HEK293 (cell line): ENCODE results near the gene HID1.

Source experiments
- ATF2 ChIP-seq: fragments of 450-650 bp; formaldehyde crosslinking; IDR thresholded peaks from 2 replicates; pipeline ENCODE4 v1.5.1; 2016; ENCODE audit warnings: missing biosample characterization, missing genetic modification characterization, low read depth
- KLF10 ChIP-seq: fragments of 450-650 bp; IDR thresholded peaks from 2 replicates; pipeline ENCODE4 v1.5.1; 2018; ENCODE audit warnings: missing biosample characterization, mild to moderate bottlenecking, missing genetic modification characterization
- PRDM2 ChIP-seq: fragments of 450-650 bp; formaldehyde crosslinking; IDR thresholded peaks from 2 replicates; pipeline ENCODE4 v1.5.1; 2016; ENCODE audit warnings: missing biosample characterization, missing genetic modification characterization, borderline replicate concordance
- SP3 ChIP-seq: fragments of 450-650 bp; formaldehyde crosslinking; IDR thresholded peaks from 2 replicates; pipeline ENCODE4 v1.5.1; 2016; ENCODE audit warnings: missing biosample characterization, missing genetic modification characterization
- ZBTB20 ChIP-seq: fragments of 450-650 bp; formaldehyde crosslinking; IDR thresholded peaks from 2 replicates; pipeline ENCODE4 v1.5.1; 2016; ENCODE audit warnings: missing biosample characterization, missing genetic modification characterization
- ZFP41 ChIP-seq: fragments of 450-650 bp; formaldehyde crosslinking; IDR thresholded peaks from 2 replicates; pipeline ENCODE4 v1.5.1; 2016; ENCODE audit warnings: missing biosample characterization, missing genetic modification characterization, borderline replicate concordance
- ZNF114 ChIP-seq: fragments of 450-650 bp; formaldehyde crosslinking; IDR thresholded peaks from 2 replicates; pipeline ENCODE4 v1.5.0; 2017; ENCODE audit warnings: missing biosample characterization, missing genetic modification characterization
- ZNF132 ChIP-seq: fragments of 450-650 bp; formaldehyde crosslinking; IDR thresholded peaks from 2 replicates; pipeline ENCODE4 v1.5.1; 2017; ENCODE audit warnings: missing biosample characterization, missing genetic modification characterization, borderline replicate concordance
- ZNF221 ChIP-seq: fragments of 450-650 bp; formaldehyde crosslinking; IDR thresholded peaks from 2 replicates; pipeline ENCODE4 v1.5.1; 2017; ENCODE audit warnings: missing biosample characterization, missing genetic modification characterization, borderline replicate concordance
- ZNF362 ChIP-seq: fragments of 450-650 bp; formaldehyde crosslinking; IDR thresholded peaks from 2 replicates; pipeline ENCODE4 v1.5.1; 2016; ENCODE audit warnings: missing biosample characterization, missing genetic modification characterization
- ZNF510 ChIP-seq: fragments of 450-650 bp; formaldehyde crosslinking; IDR thresholded peaks from 2 replicates; pipeline ENCODE4 v1.5.1; 2018; ENCODE audit warnings: mild to moderate bottlenecking, missing genetic modification characterization, missing biosample characterization; ENCODE audit not compliant: insufficient replicate concordance
- ZNF660 ChIP-seq: fragments of 450-650 bp; IDR thresholded peaks from 2 replicates; pipeline ENCODE4 v1.5.1; 2018; ENCODE audit warnings: missing biosample characterization, mild to moderate bottlenecking, missing genetic modification characterization
- ZNF664 ChIP-seq: fragments of 450-650 bp; formaldehyde crosslinking; IDR thresholded peaks from 2 replicates; pipeline ENCODE4 v1.5.1; 2016; ENCODE audit warnings: missing biosample characterization, missing genetic modification characterization
- ZNF76 ChIP-seq: fragments of 450-650 bp; formaldehyde crosslinking; IDR thresholded peaks from 2 replicates; pipeline ENCODE4; 2016; ENCODE audit warnings: low read depth, missing biosample characterization, missing genetic modification characterization, borderline replicate concordance
- TF ChIP-seq, protein P1 (sequence below): fragments of 450-650 bp; formaldehyde crosslinking; IDR thresholded peaks from 2 replicates; pipeline ENCODE4 v1.5.1; 2016; ENCODE audit warnings: missing biosample characterization, missing genetic modification characterization

The HID1 gene

DNA sequence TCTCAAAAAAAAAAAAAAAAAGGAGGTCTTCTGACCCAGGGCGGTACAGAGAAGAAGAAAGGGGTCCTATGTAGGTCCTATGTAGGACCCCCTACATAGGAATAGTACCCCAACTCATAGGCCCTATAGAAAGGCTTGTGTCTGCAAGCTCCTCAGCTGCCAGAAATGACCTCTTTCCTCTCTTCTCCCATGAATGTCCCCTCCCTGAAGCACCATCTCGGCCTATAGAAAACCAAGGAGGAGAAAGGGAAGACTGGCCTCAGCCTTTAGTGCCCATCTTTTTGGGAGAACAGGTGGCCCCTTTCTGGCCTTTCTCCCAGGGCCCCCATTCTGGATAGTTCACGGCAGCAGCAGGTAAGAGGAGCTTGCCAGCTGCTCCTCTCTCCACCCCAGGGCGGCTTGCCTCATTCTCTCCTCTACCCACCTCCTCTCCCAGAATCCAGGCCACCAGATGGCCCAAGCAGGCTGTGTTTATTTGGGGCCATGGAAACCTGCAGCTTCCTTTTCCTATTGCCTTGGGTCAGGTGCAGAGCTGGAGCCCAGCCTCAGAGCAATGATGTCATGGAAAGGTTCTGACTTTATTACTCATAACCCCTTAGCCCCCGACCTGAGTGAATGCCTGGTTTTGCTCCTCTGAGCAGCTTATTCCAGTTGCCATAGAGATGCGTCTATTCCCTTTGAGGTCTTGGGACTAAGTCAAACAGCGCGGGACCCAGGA, 38.3 kb upstream of the HID1 start (continued):
- TF ChIP-seq PRDM2 (tag by site-specific recombination): no peak
- no peak for TF ChIP-seq ZNF664 (tag by site-specific recombination)
- TF ChIP-seq ZNF114 (tag by site-specific recombination): no peak
- TF ChIP-seq ZNF76 (tag by site-specific recombination): peak; percentile 45; the same call in 1 of the 2 replicates
- no peak for TF ChIP-seq ZFP41 (tag by site-specific recombination)
- TF ChIP-seq KLF10: no peak
- TF ChIP-seq ATF2 (tag by site-specific recombination): peak; percentile 96
- no peak for TF ChIP-seq ZNF660 (tag by site-specific recombination)
- TF ChIP-seq ZNF132 (tag by site-specific recombination): no peak
- TF ChIP-seq ZNF362 (tag by site-specific recombination): no peak
- no peak for TF ChIP-seq ZNF221 (tag by site-specific recombination)
- TF ChIP-seq ZBTB20: peak; percentile 50
- TF ChIP-seq, protein P1, sequence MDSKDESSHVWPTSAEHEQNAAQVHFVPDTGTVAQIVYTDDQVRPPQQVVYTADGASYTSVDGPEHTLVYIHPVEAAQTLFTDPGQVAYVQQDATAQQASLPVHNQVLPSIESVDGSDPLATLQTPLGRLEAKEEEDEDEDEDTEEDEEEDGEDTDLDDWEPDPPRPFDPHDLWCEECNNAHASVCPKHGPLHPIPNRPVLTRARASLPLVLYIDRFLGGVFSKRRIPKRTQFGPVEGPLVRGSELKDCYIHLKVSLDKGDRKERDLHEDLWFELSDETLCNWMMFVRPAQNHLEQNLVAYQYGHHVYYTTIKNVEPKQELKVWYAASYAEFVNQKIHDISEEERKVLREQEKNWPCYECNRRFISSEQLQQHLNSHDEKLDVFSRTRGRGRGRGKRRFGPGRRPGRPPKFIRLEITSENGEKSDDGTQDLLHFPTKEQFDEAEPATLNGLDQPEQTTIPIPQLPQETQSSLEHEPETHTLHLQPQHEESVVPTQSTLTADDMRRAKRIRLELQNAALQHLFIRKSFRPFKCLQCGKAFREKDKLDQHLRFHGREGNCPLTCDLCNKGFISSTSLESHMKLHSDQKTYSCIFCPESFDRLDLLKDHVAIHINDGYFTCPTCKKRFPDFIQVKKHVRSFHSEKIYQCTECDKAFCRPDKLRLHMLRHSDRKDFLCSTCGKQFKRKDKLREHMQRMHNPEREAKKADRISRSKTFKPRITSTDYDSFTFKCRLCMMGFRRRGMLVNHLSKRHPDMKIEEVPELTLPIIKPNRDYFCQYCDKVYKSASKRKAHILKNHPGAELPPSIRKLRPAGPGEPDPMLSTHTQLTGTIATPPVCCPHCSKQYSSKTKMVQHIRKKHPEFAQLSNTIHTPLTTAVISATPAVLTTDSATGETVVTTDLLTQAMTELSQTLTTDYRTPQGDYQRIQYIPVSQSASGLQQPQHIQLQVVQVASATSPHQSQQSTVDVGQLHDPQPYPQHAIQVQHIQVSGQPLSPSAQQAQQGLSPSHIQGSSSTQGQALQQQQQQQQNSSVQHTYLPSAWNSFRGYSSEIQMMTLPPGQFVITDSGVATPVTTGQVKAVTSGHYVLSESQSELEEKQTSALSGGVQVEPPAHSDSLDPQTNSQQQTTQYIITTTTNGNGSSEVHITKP (tag by site-specific recombination): peak; percentile 73
- TF ChIP-seq SP3 (tag by site-specific recombination): peak; percentile 35
- TF ChIP-seq ZNF510: no peak
- TF ChIP-seq, all 188 proteins: peak for 36
